HEK293 (cell line): ENCODE results near the gene SNTB2.

ENCODE experiments used
- MEIS1 ChIP-seq: sonication (generic); formaldehyde crosslinking; IDR thresholded peaks from 2 replicates; pipeline ENCODE4 v1.8.1; 2022; ENCODE audit warnings: missing genetic modification reagents, mild to moderate bottlenecking, borderline replicate concordance
- MYNN ChIP-seq: fragments of 450-650 bp; formaldehyde crosslinking; IDR thresholded peaks from 2 replicates; pipeline ENCODE4 v1.5.1; 2016; ENCODE audit warnings: missing biosample characterization, missing genetic modification characterization, borderline replicate concordance
- PRDM1 ChIP-seq: fragments of 450-650 bp; formaldehyde crosslinking; IDR thresholded peaks from 2 replicates; pipeline ENCODE4; 2016; ENCODE audit warnings: missing biosample characterization, missing genetic modification characterization
- SCRT1 ChIP-seq: fragments of 450-650 bp; formaldehyde crosslinking; IDR thresholded peaks from 2 replicates; pipeline ENCODE4 v1.5.1; 2016; ENCODE audit warnings: missing biosample characterization, missing genetic modification characterization, borderline replicate concordance
- SETDB1 ChIP-seq: IDR thresholded peaks from one replicate; pipeline ENCODE4 v1.6.1; 2017; ENCODE audit warnings: mild to moderate bottlenecking, low read length, moderate library complexity, mixed read lengths; ENCODE audit not compliant: insufficient read length
- YY1 ChIP-seq: fragments of 450-650 bp; formaldehyde crosslinking; IDR thresholded peaks from 2 replicates; pipeline ENCODE4 v1.5.1; 2018; ENCODE audit warnings: missing biosample characterization, missing genetic modification characterization
- ZBTB1 ChIP-seq: fragments of 450-650 bp; formaldehyde crosslinking; IDR thresholded peaks from 2 replicates; pipeline ENCODE4 v1.5.1; 2016; ENCODE audit warnings: missing biosample characterization, missing genetic modification characterization
- ZNF114 ChIP-seq: fragments of 450-650 bp; formaldehyde crosslinking; IDR thresholded peaks from 2 replicates; pipeline ENCODE4 v1.5.0; 2017; ENCODE audit warnings: missing biosample characterization, missing genetic modification characterization
- ZNF223 ChIP-seq: fragments of 450-650 bp; formaldehyde crosslinking; IDR thresholded peaks from 2 replicates; pipeline ENCODE4 v1.5.1; 2016; ENCODE audit warnings: missing biosample characterization, missing genetic modification characterization
- ZNF248 ChIP-seq: fragments of 450-650 bp; formaldehyde crosslinking; IDR thresholded peaks from 2 replicates; pipeline ENCODE4 v1.5.1; 2017; ENCODE audit warnings: missing biosample characterization, missing genetic modification characterization
- ZNF404 ChIP-seq: fragments of 450-650 bp; formaldehyde crosslinking; IDR thresholded peaks from 2 replicates; pipeline ENCODE4 v1.5.1; 2017; ENCODE audit warnings: missing biosample characterization, missing genetic modification characterization
- ZNF473 ChIP-seq: fragments of 450-650 bp; formaldehyde crosslinking; IDR thresholded peaks from 2 replicates; pipeline ENCODE4 v1.5.1; 2017; ENCODE audit warnings: missing biosample characterization, missing genetic modification characterization
- ZNF529 ChIP-seq: fragments of 450-650 bp; formaldehyde crosslinking; IDR thresholded peaks from 2 replicates; pipeline ENCODE4 v1.5.1; 2017; ENCODE audit warnings: missing genetic modification characterization, missing biosample characterization; ENCODE audit not compliant: insufficient replicate concordance
- ZNF555 ChIP-seq: fragments of 450-650 bp; formaldehyde crosslinking; conservative IDR thresholded peaks from 2 replicates; pipeline ENCODE4 v1.5.1; 2017; ENCODE audit warnings: missing biosample characterization, mild to moderate bottlenecking, missing genetic modification characterization, inconsistent platforms
- ZNF558 ChIP-seq: fragments of 450-650 bp; formaldehyde crosslinking; IDR thresholded peaks from 2 replicates; pipeline ENCODE4 v1.5.1; 2016; ENCODE audit warnings: missing biosample characterization, missing genetic modification characterization
- ZNF623 ChIP-seq: fragments of 450-650 bp; formaldehyde crosslinking; IDR thresholded peaks from 2 replicates; pipeline ENCODE4 v1.5.1; 2016; ENCODE audit warnings: missing biosample characterization, missing genetic modification characterization
- ZNF830 ChIP-seq: fragments of 450-650 bp; IDR thresholded peaks from 2 replicates; pipeline ENCODE4 v1.5.0; 2018; ENCODE audit warnings: missing biosample characterization, missing genetic modification characterization, low read depth, mild to moderate bottlenecking, moderate library complexity
- TF ChIP-seq, protein P1 (sequence below): fragments of 450-650 bp; formaldehyde crosslinking; IDR thresholded peaks from 2 replicates; pipeline ENCODE4 v1.5.1; 2016; ENCODE audit warnings: missing biosample characterization, missing genetic modification characterization, borderline replicate concordance
- TF ChIP-seq, protein P2 (sequence below): fragments of 450-650 bp; formaldehyde crosslinking; IDR thresholded peaks from 2 replicates; pipeline ENCODE4 v1.5.1; 2016; ENCODE audit warnings: missing biosample characterization, missing genetic modification characterization
- TF ChIP-seq, protein P3 (sequence below): fragments of 450-650 bp; formaldehyde crosslinking; IDR thresholded peaks from 2 replicates; pipeline ENCODE4 v1.5.1; 2016; ENCODE audit warnings: missing biosample characterization, missing genetic modification characterization
- TF ChIP-seq, protein P4 (sequence below): fragments of 450-650 bp; formaldehyde crosslinking; IDR thresholded peaks from 2 replicates; pipeline ENCODE4 v1.5.1; 2017; ENCODE audit warnings: missing biosample characterization, missing genetic modification characterization
- TF ChIP-seq, protein P5 (sequence below): fragments of 450-650 bp; formaldehyde crosslinking; IDR thresholded peaks from 2 replicates; pipeline ENCODE4 v1.5.1; 2016; ENCODE audit warnings: missing biosample characterization, missing genetic modification characterization
- TF ChIP-seq, protein P6 (sequence below): fragments of 450-650 bp; formaldehyde crosslinking; IDR thresholded peaks from 2 replicates; pipeline ENCODE4 v1.5.1; 2017; ENCODE audit warnings: missing biosample characterization, missing genetic modification characterization

The SNTB2 gene

DNA sequence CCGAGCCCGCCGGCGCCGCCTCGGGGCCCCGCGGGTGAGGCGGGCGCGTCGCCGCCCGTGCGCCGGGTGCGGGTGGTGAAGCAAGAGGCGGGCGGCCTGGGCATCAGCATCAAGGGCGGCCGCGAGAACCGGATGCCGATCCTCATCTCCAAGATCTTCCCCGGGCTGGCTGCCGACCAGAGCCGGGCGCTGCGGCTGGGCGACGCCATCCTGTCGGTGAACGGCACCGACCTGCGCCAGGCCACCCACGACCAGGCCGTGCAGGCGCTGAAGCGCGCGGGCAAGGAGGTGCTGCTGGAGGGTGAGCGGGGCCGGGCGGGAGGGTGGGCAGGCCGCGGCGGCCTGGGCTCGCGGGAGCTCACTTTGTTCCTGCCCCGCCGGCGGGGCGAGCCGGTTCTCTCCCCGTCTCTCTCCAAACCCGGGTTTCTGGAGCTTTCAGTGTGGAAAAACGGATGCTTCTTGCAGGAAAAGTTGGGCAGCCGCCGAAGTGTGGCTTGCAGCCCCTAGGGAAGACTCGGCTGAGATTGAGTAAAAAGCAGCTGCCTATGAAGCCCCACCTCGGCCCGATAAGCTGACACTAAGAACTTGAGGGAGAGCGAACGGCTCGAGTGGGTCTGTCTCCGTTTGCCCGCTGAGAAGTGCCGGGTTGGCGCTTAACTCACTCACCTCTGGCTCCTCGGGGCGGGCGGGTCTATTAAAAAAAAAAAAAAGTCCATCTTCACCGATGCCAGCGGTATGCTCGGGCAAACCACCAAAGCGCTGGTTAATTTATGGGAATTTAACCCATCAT is 677 bp downstream of the SNTB2 start (continued):
- TF ChIP-seq, protein P1, sequence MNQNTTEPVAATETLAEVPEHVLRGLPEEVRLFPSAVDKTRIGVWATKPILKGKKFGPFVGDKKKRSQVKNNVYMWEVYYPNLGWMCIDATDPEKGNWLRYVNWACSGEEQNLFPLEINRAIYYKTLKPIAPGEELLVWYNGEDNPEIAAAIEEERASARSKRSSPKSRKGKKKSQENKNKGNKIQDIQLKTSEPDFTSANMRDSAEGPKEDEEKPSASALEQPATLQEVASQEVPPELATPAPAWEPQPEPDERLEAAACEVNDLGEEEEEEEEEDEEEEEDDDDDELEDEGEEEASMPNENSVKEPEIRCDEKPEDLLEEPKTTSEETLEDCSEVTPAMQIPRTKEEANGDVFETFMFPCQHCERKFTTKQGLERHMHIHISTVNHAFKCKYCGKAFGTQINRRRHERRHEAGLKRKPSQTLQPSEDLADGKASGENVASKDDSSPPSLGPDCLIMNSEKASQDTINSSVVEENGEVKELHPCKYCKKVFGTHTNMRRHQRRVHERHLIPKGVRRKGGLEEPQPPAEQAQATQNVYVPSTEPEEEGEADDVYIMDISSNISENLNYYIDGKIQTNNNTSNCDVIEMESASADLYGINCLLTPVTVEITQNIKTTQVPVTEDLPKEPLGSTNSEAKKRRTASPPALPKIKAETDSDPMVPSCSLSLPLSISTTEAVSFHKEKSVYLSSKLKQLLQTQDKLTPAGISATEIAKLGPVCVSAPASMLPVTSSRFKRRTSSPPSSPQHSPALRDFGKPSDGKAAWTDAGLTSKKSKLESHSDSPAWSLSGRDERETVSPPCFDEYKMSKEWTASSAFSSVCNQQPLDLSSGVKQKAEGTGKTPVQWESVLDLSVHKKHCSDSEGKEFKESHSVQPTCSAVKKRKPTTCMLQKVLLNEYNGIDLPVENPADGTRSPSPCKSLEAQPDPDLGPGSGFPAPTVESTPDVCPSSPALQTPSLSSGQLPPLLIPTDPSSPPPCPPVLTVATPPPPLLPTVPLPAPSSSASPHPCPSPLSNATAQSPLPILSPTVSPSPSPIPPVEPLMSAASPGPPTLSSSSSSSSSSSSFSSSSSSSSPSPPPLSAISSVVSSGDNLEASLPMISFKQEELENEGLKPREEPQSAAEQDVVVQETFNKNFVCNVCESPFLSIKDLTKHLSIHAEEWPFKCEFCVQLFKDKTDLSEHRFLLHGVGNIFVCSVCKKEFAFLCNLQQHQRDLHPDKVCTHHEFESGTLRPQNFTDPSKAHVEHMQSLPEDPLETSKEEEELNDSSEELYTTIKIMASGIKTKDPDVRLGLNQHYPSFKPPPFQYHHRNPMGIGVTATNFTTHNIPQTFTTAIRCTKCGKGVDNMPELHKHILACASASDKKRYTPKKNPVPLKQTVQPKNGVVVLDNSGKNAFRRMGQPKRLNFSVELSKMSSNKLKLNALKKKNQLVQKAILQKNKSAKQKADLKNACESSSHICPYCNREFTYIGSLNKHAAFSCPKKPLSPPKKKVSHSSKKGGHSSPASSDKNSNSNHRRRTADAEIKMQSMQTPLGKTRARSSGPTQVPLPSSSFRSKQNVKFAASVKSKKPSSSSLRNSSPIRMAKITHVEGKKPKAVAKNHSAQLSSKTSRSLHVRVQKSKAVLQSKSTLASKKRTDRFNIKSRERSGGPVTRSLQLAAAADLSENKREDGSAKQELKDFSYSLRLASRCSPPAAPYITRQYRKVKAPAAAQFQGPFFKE (tag by site-specific recombination) = no peak
- TF ChIP-seq ZNF404 (tag by site-specific recombination) (no peak), ZBTB1 (tag by site-specific recombination) (no peak), ZNF473 (tag by site-specific recombination) (no peak), ZNF555 (no peak), ZNF529 (tag by site-specific recombination) (no peak), ZNF830 (tag by site-specific recombination) (no peak), ZNF114 (no peak), ZNF558 (tag by site-specific recombination) (no peak), PRDM1 (tag by site-specific recombination) (no peak), SETDB1 (no peak), MEIS1 (CRISPR knock-in tag) (no peak), SCRT1 (no peak), ZNF248 (tag by site-specific recombination) (no peak), MYNN (tag by site-specific recombination) (no peak), YY1 (no peak), ZNF623 (tag by site-specific recombination) (no peak), ZNF223 (tag by site-specific recombination) (no peak)
- TF ChIP-seq, protein P2, sequence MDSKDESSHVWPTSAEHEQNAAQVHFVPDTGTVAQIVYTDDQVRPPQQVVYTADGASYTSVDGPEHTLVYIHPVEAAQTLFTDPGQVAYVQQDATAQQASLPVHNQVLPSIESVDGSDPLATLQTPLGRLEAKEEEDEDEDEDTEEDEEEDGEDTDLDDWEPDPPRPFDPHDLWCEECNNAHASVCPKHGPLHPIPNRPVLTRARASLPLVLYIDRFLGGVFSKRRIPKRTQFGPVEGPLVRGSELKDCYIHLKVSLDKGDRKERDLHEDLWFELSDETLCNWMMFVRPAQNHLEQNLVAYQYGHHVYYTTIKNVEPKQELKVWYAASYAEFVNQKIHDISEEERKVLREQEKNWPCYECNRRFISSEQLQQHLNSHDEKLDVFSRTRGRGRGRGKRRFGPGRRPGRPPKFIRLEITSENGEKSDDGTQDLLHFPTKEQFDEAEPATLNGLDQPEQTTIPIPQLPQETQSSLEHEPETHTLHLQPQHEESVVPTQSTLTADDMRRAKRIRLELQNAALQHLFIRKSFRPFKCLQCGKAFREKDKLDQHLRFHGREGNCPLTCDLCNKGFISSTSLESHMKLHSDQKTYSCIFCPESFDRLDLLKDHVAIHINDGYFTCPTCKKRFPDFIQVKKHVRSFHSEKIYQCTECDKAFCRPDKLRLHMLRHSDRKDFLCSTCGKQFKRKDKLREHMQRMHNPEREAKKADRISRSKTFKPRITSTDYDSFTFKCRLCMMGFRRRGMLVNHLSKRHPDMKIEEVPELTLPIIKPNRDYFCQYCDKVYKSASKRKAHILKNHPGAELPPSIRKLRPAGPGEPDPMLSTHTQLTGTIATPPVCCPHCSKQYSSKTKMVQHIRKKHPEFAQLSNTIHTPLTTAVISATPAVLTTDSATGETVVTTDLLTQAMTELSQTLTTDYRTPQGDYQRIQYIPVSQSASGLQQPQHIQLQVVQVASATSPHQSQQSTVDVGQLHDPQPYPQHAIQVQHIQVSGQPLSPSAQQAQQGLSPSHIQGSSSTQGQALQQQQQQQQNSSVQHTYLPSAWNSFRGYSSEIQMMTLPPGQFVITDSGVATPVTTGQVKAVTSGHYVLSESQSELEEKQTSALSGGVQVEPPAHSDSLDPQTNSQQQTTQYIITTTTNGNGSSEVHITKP (tag by site-specific recombination) = peak; percentile 82
- TF ChIP-seq, protein P3, sequence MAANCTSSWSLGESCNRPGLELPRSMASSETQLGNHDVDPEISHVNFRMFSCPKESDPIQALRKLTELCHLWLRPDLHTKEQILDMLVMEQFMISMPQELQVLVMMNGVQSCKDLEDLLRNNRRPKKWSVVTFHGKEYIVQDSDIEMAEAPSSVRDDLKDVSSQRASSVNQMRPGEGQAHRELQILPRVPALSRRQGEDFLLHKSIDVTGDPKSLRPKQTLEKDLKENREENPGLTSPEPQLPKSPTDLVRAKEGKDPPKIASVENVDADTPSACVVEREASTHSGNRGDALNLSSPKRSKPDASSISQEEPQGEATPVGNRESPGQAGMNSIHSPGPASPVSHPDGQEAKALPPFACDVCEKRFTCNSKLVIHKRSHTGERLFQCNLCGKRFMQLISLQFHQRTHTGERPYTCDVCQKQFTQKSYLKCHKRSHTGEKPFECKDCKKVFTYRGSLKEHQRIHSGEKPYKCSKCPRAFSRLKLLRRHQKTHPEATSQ = no peak
- TF ChIP-seq, protein P4, sequence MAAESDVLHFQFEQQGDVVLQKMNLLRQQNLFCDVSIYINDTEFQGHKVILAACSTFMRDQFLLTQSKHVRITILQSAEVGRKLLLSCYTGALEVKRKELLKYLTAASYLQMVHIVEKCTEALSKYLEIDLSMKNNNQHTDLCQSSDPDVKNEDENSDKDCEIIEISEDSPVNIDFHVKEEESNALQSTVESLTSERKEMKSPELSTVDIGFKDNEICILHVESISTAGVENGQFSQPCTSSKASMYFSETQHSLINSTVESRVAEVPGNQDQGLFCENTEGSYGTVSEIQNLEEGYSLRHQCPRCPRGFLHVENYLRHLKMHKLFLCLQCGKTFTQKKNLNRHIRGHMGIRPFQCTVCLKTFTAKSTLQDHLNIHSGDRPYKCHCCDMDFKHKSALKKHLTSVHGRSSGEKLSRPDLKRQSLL (tag by site-specific recombination) = no peak
- TF ChIP-seq, protein P5, sequence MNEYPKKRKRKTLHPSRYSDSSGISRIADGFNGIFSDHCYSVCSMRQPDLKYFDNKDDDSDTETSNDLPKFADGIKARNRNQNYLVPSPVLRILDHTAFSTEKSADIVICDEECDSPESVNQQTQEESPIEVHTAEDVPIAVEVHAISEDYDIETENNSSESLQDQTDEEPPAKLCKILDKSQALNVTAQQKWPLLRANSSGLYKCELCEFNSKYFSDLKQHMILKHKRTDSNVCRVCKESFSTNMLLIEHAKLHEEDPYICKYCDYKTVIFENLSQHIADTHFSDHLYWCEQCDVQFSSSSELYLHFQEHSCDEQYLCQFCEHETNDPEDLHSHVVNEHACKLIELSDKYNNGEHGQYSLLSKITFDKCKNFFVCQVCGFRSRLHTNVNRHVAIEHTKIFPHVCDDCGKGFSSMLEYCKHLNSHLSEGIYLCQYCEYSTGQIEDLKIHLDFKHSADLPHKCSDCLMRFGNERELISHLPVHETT (tag by site-specific recombination) = no peak
- TF ChIP-seq, protein P6, sequence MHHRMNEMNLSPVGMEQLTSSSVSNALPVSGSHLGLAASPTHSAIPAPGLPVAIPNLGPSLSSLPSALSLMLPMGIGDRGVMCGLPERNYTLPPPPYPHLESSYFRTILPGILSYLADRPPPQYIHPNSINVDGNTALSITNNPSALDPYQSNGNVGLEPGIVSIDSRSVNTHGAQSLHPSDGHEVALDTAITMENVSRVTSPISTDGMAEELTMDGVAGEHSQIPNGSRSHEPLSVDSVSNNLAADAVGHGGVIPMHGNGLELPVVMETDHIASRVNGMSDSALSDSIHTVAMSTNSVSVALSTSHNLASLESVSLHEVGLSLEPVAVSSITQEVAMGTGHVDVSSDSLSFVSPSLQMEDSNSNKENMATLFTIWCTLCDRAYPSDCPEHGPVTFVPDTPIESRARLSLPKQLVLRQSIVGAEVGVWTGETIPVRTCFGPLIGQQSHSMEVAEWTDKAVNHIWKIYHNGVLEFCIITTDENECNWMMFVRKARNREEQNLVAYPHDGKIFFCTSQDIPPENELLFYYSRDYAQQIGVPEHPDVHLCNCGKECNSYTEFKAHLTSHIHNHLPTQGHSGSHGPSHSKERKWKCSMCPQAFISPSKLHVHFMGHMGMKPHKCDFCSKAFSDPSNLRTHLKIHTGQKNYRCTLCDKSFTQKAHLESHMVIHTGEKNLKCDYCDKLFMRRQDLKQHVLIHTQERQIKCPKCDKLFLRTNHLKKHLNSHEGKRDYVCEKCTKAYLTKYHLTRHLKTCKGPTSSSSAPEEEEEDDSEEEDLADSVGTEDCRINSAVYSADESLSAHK = no peak
